Measurements from ENCODE around the gene GRIK3. TPM values are rescaled to one million over a fixed set of nuclear protein-coding genes. Genes with fewer than 3 reads are reported as not detected.

The GRIK3 gene
- total RNA-seq, 6 experiments from 2014 or later: 0.07 TPM; not detected in 5

DNA sequence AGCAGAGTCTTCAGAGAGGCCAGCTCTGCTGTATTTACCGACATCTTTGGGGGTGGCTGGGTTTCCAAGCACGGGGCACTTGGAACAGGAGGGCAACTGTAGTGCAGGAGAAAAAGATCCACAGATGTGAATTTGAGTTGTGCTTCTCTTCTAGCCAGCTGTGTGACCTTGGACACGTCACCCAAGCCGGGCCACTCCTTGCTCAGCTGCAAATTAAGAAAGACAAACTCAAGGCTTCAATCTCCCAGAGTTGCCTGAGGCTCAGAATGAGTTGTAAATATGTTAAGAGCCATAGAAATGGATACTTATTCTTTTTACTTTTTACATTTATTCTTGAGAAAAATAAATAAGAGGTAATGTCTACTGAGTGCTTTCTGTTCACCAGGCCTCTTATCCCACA, 24.3 kb downstream of the GRIK3 start:
- H3K27me3 ChIP-seq: no peaks in the 10 kb centered on the region
- H3K4me3 ChIP-seq: no peak overlapping the region
- intact Hi-C loops (cut with DNase I): no loop called here

DNA sequence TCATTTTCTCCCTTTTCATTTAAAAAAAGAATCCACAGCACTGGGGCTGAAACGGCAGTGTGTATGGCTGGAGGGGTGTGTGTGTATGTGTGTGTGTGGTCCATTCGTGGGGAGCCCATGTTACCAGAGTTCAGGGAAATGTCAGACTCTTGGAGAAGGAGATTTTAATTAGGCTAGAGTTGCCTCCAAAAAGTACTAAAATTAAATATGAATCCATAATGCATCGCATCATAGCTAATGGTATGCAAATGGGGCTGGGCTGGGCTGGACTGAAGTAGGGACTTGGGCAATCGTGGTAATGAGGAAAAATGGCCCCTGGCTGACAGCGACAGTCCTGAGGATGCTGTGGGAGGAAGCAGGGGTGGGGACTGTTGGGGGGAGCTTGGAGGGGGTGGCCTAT, 24.8 kb downstream of the GRIK3 start:
- H3K27me3 ChIP-seq: no peaks in the 10 kb centered on the region
- no peak overlapping the region for H3K27ac ChIP-seq
- no peaks in the 10 kb centered on the region for H3K36me3 ChIP-seq
- H3K4me3 ChIP-seq: no peak overlapping the region
- no peak for TF ChIP-seq POLR2A (IDR thresholded peaks at IDR 0.05)
- TF ChIP-seq, protein P1, sequence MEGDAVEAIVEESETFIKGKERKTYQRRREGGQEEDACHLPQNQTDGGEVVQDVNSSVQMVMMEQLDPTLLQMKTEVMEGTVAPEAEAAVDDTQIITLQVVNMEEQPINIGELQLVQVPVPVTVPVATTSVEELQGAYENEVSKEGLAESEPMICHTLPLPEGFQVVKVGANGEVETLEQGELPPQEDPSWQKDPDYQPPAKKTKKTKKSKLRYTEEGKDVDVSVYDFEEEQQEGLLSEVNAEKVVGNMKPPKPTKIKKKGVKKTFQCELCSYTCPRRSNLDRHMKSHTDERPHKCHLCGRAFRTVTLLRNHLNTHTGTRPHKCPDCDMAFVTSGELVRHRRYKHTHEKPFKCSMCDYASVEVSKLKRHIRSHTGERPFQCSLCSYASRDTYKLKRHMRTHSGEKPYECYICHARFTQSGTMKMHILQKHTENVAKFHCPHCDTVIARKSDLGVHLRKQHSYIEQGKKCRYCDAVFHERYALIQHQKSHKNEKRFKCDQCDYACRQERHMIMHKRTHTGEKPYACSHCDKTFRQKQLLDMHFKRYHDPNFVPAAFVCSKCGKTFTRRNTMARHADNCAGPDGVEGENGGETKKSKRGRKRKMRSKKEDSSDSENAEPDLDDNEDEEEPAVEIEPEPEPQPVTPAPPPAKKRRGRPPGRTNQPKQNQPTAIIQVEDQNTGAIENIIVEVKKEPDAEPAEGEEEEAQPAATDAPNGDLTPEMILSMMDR (IDR thresholded peaks at IDR 0.05): no peak
- WGBS (ENCODE audit: insufficient coverage, low coverage, low lambda C conversion rate, missing lambda C conversion rate): 46% methylated on average over 5 of the region's 5 CpGs
- DNase-seq (no peak), ATAC-seq (no peak)
- intact Hi-C loops (cut with DNase I): no loop called here
- H3K4me1 ChIP-seq: no peaks in the 10 kb centered on the region
- no peaks in the 10 kb centered on the region for H3K9me3 ChIP-seq

More for the DNA sequence above, 24.3 kb downstream of the GRIK3 start:
- H3K9me3 ChIP-seq: no peaks in the 10 kb centered on the region
- DNase-seq (no peak), ATAC-seq (no peak)
- no peaks in the 10 kb centered on the region for H3K4me1 ChIP-seq
- TF ChIP-seq, protein P1 (IDR thresholded peaks at IDR 0.05): no peak
- no peak for TF ChIP-seq POLR2A (IDR thresholded peaks at IDR 0.05)
- 48% methylated on average over 4 of the region's 4 CpGs for WGBS (ENCODE audit: insufficient coverage, low coverage, low lambda C conversion rate, missing lambda C conversion rate)
- no peaks in the 10 kb centered on the region for H3K36me3 ChIP-seq
- H3K27ac ChIP-seq: no peak overlapping the region

DNA sequence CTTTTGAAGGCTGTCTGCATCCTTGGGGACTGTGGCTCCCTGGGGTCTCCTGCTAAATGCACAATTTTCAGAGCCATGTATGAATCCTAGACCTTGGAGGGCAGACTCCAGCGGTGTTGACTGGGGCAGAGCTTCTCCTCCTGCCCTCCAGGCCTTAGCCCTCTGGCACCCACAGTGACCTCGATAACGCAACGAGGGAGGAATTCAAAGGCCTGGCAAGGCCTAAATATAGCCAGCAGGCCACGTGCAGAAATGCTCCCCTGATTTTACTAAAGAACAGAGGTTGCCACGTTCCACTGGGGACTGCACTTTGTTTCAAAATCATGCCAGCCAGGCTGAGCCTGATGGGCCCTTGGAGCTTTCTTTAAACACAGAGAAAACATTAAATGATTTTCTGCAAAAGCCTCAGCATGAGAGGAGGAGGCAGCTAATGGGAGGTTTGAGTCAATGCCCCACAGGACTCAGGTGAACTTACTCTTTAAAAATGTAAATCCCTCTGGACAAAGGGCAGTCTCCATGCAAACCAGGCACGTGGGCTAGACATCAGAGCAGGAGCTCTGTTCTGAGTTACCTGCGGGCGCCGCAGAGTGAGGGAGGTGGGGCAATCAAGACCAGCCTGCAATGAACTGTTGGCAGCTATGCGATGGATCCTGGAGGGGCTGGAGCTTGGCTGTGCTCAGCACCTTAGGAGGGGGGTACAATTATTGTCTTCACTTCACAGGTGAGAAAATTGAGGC, 28.0 kb downstream of the GRIK3 start:
- ATAC-seq: no peak
- no peak overlapping the region for H3K4me3 ChIP-seq
- no peak for DNase-seq
- no peaks in the 10 kb centered on the region for H3K27me3 ChIP-seq
- no peaks in the 10 kb centered on the region for H3K4me1 ChIP-seq
- no peaks in the 10 kb centered on the region for H3K36me3 ChIP-seq
- no peak for TF ChIP-seq POLR2A (IDR thresholded peaks at IDR 0.05)
- TF ChIP-seq, protein P1 (IDR thresholded peaks at IDR 0.05): no peak
- 32% methylated on average over 11 of the region's 11 CpGs for WGBS (ENCODE audit: insufficient coverage, low coverage, low lambda C conversion rate, missing lambda C conversion rate)
- H3K9me3 ChIP-seq: no peaks in the 10 kb centered on the region
- intact Hi-C loops (cut with DNase I): no loop called here
- H3K27ac ChIP-seq: no peak overlapping the region

DNA sequence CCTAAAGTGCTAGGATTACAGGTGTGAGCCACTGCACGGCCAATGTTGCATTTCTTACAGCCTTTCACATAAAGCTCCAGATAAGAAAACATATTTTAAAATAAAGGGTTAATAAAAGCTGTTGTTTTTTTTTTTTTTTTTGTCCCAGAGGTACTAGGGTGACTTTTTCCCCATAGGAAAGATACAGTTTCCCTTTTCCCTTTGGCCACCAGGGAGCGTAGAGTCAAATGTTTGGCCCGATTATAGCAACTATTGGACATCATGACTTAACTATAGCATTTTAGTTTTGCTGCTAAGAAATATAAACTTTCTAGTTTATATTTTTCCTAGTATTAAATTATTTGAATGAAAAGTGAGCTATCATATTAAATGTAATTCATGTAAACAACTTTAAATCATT, 31.4 kb downstream of the GRIK3 start:
- ATAC-seq (no peak), DNase-seq (no peak)
- intact Hi-C loops (cut with DNase I): no loop called here
- Histone ChIP-seq H3K9me3 (no peaks in the 10 kb centered on the region), H3K36me3 (no peaks in the 10 kb centered on the region), H3K4me1 (no peaks in the 10 kb centered on the region), H3K27ac (no peak overlapping the region), H3K27me3 (no peaks in the 10 kb centered on the region), H3K4me3 (no peak overlapping the region)
- TF ChIP-seq, protein P1 (IDR thresholded peaks at IDR 0.05): no peak
- no peak for TF ChIP-seq POLR2A (IDR thresholded peaks at IDR 0.05)
- 72% methylated on average over 3 of the region's 3 CpGs for WGBS (ENCODE audit: insufficient coverage, low coverage, low lambda C conversion rate, missing lambda C conversion rate)

Data from right lobe of liver (tissue), 6 donors.